Stimulated activated CD4-positive, alpha-beta T cell treated with anti-CD3 and anti-CD28 coated beads, Interleukin-4, amount 100 ng/mL, for 24 hours (primary cell): ENCODE measurements around the gene LOX.

Experiments used
- DNase-seq: peaks from one replicate; pipeline ENCODE4 v3.0.0-alpha.2; 2020

LOX gene

GRCh38 chr5:122050959-122051358 lies 27.1 kb downstream of the LOX start:
- no peak for DNase-seq

GRCh38 chr5:122040636-122041302 lies 37.3 kb downstream of the LOX start:
- no peak for DNase-seq

GRCh38 chr5:122036326-122036725 lies 41.7 kb downstream of the LOX start:
- no peak for DNase-seq

GRCh38 chr5:122035913-122036312 lies 42.1 kb downstream of the LOX start:
- DNase-seq, result no peak

GRCh38 chr5:122031836-122032235 lies 46.2 kb downstream of the LOX start:
- no peak for DNase-seq

GRCh38 chr5:122030251-122030650 lies 47.8 kb downstream of the LOX start:
- no peak for DNase-seq

- no peak for DNase-seq
These were observed 48.2 kb downstream of the LOX start for GRCh38 chr5:122029818-122030217.

GRCh38 chr5:122022966-122023365 lies 55.1 kb downstream of the LOX start:
- no peak for DNase-seq

- DNase-seq, result no peak
These were observed 58.0 kb downstream of the LOX start for GRCh38 chr5:122019919-122020590.

- no peak for DNase-seq
These were observed 62.6 kb downstream of the LOX start for GRCh38 chr5:122015471-122015870.

GRCh38 chr5:122014236-122014935 lies 63.7 kb downstream of the LOX start:
- no peak for DNase-seq
